HG02623 (cell line): ENCODE results near the gene TSEN15.
"Not testable (repeated sequence)": the region's sequence is repeated elsewhere in the genome, so short reads cannot be mapped to it uniquely, and the experiment has no call there.

Experiments used
- ATAC-seq: cut with Tn5 transposase; IDR thresholded peaks from one replicate; pipeline ENCODE4 v1.9.1; 2021; ENCODE audit warnings: moderate library complexity; ENCODE audit not compliant: unreplicated experiment

Gene TSEN15

GRCh38 chr1:184096005-184096404, 44.5 kb downstream of the TSEN15 start:
- ATAC-seq, result no peak

- not testable (repeated sequence) for ATAC-seq
Observed at GRCh38 chr1:184096580-184096979, 45.0 kb downstream of the TSEN15 start.

GRCh38 chr1:184101141-184101540, 49.6 kb downstream of the TSEN15 start:
- ATAC-seq, result no peak

- ATAC-seq, result no peak
Observed at GRCh38 chr1:184101571-184101970, 50.0 kb downstream of the TSEN15 start.

GRCh38 chr1:184110272-184111204, 59.0 kb downstream of the TSEN15 start:
- no peak for ATAC-seq

GRCh38 chr1:184112176-184112948, 60.8 kb downstream of the TSEN15 start:
- no peak for ATAC-seq

GRCh38 chr1:184113251-184113650, 61.7 kb downstream of the TSEN15 start:
- ATAC-seq, result no peak

GRCh38 chr1:184114818-184115398, 63.4 kb downstream of the TSEN15 start:
- ATAC-seq, result no peak

- no peak for ATAC-seq
Observed at GRCh38 chr1:184116287-184116686, 64.8 kb downstream of the TSEN15 start.

- no peak for ATAC-seq
Observed at GRCh38 chr1:184118046-184118445, 66.5 kb downstream of the TSEN15 start.
